Neural crest cell (in vitro differentiated cells): ENCODE results near the gene PHOX2B. TPM values are rescaled to one million over a fixed set of nuclear protein-coding genes. Genes with fewer than 3 reads are reported as not detected.

ENCODE experiments used
- DNase-seq: peaks from one replicate; pipeline ENCODE4 v3.0.0; 2021; ENCODE audit warnings: low read depth, mixed read lengths, low spot score
- H3K27ac Mint-ChIP-seq: one replicate; pipeline ENCODE4 v1.8.0; 2021; ENCODE audit warnings: mild to moderate bottlenecking, mixed read lengths; ENCODE audit not compliant: unreplicated experiment
- H3K27me3 Mint-ChIP-seq: 2 replicates; pipeline ENCODE4 v1.8.0; 2021; ENCODE audit warnings: low read depth, mild to moderate bottlenecking, mixed read lengths
- H3K36me3 Mint-ChIP-seq: 2 replicates; pipeline ENCODE4 v1.8.0; 2021; ENCODE audit warnings: low read depth, mild to moderate bottlenecking, mixed read lengths
- H3K4me1 Mint-ChIP-seq: 2 replicates; pipeline ENCODE4 v1.8.0; 2021; ENCODE audit warnings: mixed read lengths
- H3K4me3 Mint-ChIP-seq: one replicate; pipeline ENCODE4 v1.8.0; 2021; ENCODE audit warnings: mild to moderate bottlenecking, mixed read lengths
- H3K9me3 Mint-ChIP-seq: 2 replicates; pipeline ENCODE4 v1.8.0; 2021; ENCODE audit warnings: mixed read lengths
- total RNA-seq: library from RNA; stranded (reverse); gene quantifications from 2 replicates; pipeline ENCODE4 v1.2.1, GENCODE V29; 2021
- TF ChIP-seq, protein P1 (sequence below): fragments of 200-600 bp; sonication (generic); conservative IDR thresholded peaks from 2 replicates; pipeline ENCODE4 v1.5.0; 2021; ENCODE audit warnings: antibody characterized with exemption, mild to moderate bottlenecking

Gene PHOX2B
- total RNA-seq, 1 donor from 2014 or later = 28.4 TPM

DNA sequence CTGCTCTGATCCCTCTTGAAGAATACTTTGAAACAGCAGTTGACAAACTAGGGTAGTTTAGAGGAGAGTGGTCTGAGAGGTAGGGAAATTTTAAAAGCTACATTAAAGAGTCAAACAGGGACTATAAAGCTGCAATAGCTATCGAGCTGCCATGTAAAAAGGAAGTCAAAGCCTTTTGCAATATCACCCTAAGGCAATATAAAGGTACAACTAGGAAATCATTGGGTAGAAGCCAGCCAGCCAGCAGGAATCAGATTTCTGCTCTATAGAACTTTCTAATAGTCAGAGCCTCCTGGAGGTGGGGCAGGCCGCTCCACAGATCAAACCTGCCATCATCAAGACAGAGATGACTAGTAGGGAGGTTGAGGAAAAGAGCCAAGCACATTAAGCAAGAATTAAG, 15.2 kb upstream of the PHOX2B start:
- no peak overlapping the region for H3K4me3 Mint-ChIP-seq
- no peak for DNase-seq
- no peak overlapping the region for H3K27ac Mint-ChIP-seq
- H3K4me1 Mint-ChIP-seq = peaks cover 3% of the 10 kb centered on the region
- TF ChIP-seq, protein P1, sequence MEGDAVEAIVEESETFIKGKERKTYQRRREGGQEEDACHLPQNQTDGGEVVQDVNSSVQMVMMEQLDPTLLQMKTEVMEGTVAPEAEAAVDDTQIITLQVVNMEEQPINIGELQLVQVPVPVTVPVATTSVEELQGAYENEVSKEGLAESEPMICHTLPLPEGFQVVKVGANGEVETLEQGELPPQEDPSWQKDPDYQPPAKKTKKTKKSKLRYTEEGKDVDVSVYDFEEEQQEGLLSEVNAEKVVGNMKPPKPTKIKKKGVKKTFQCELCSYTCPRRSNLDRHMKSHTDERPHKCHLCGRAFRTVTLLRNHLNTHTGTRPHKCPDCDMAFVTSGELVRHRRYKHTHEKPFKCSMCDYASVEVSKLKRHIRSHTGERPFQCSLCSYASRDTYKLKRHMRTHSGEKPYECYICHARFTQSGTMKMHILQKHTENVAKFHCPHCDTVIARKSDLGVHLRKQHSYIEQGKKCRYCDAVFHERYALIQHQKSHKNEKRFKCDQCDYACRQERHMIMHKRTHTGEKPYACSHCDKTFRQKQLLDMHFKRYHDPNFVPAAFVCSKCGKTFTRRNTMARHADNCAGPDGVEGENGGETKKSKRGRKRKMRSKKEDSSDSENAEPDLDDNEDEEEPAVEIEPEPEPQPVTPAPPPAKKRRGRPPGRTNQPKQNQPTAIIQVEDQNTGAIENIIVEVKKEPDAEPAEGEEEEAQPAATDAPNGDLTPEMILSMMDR = no peak
- H3K27me3 Mint-ChIP-seq = peaks cover 79% of the 10 kb centered on the region
- no peaks in the 10 kb centered on the region for H3K36me3 Mint-ChIP-seq
- no peaks in the 10 kb centered on the region for H3K9me3 Mint-ChIP-seq

GRCh38 chr4:41758884-41759283, 10.4 kb upstream of the PHOX2B start:
- H3K27ac Mint-ChIP-seq = no peak overlapping the region
- H3K36me3 Mint-ChIP-seq = no peaks in the 10 kb centered on the region
- DNase-seq = no peak
- no peaks in the 10 kb centered on the region for H3K9me3 Mint-ChIP-seq
- TF ChIP-seq, protein P1 = no peak
- H3K27me3 Mint-ChIP-seq = peaks cover 81% of the 10 kb centered on the region
- peaks cover 19% of the 10 kb centered on the region for H3K4me1 Mint-ChIP-seq
- no peak overlapping the region for H3K4me3 Mint-ChIP-seq

DNA sequence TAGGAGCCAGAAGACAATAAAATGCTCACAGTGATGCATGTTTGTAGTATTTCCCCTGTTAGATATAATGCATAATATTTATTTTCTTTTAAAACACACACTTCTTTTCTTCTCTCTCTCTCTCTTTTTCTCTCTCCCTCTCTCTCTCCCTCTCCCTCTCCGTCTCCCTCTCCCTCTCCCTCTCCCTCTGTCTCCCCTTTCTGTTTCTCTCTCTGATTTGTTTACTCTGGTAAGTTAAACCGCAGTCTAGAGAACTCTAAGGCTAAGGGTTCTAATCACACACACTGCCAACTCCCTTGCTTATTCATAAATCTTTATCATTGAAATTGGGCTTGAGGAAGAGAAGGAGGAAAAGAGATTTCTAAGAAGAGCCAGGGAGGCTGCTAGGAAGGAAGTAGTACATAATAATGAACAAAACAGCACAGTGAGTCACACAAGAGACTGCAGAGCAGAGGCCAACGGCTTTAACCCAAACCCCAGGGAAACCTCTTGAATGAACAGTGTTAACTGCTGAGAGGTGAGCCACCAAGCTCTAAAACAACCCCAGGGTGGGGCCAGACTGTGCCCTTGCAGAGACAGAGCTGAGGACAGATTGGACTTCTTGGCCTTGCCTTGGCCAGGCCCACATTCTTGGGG, 9.1 kb upstream of the PHOX2B start:
- peaks cover 31% of the 10 kb centered on the region for H3K4me1 Mint-ChIP-seq
- no peak for DNase-seq
- TF ChIP-seq, protein P1 = no peak
- H3K27ac Mint-ChIP-seq = no peak overlapping the region
- peaks cover 81% of the 10 kb centered on the region for H3K27me3 Mint-ChIP-seq
- no peaks in the 10 kb centered on the region for H3K9me3 Mint-ChIP-seq
- no peaks in the 10 kb centered on the region for H3K36me3 Mint-ChIP-seq
- H3K4me3 Mint-ChIP-seq = no peak overlapping the region

DNA sequence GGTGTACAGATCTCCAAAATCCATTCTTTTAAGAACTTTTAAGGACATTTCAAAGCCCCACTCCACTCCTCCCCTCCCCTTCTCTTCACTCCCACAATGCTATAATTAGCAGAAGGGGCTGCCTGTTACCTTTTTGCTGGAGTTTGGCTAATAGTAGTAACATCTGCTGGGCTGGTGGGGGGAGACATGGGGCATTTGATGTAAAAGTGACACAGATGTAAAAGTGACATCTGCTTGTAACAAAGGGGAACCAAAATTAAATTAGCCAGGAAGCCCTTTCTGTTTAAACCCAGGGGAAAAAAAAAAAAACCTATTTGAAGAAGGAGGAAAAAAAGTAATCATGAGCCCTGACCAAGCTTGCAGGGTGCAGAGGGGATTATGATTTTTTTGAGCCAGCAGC, 5.4 kb upstream of the PHOX2B start:
- DNase-seq = no peak
- TF ChIP-seq, protein P1 = no peak
- Mint-ChIP-seq H3K4me1 (peaks cover 55% of the 10 kb centered on the region), H3K4me3 (peak overlapping the region; percentile 16), H3K27me3 (peaks cover 92% of the 10 kb centered on the region), H3K36me3 (no peaks in the 10 kb centered on the region), H3K27ac (no peak overlapping the region), H3K9me3 (no peaks in the 10 kb centered on the region)

GRCh38 chr4:41752081-41752836, 3.7 kb upstream of the PHOX2B start:
- TF ChIP-seq, protein P1 = no peak
- H3K4me3 Mint-ChIP-seq = peak overlapping the region; percentile 82
- peaks cover 55% of the 10 kb centered on the region for H3K4me1 Mint-ChIP-seq
- peaks cover 98% of the 10 kb centered on the region for H3K27me3 Mint-ChIP-seq
- no peaks in the 10 kb centered on the region for H3K9me3 Mint-ChIP-seq
- DNase-seq = no peak
- peak overlapping the region; percentile 38 for H3K27ac Mint-ChIP-seq
- peaks cover under 1% of the 10 kb centered on the region for H3K36me3 Mint-ChIP-seq
